ENCODE measurements around the gene GPR63. TPM values are rescaled to one million over a fixed set of nuclear protein-coding genes. Genes with fewer than 3 reads are reported as not detected.

Gene GPR63
- total RNA-seq, 1 experiment from 2014 or later: 0.54 TPM

GRCh38 chr6:96775727-96776400 is 61.4 kb downstream of the GPR63 start:
- Mint-ChIP-seq H3K36me3 (ENCODE audit: insufficient read depth, unreplicated experiment) (no peaks in the 10 kb centered on the region), H3K27ac (ENCODE audit: low read depth, unreplicated experiment) (no peak overlapping the region), H3K27me3 (ENCODE audit: insufficient read depth, unreplicated experiment) (peaks cover 14% of the 10 kb centered on the region), H3K4me3 (ENCODE audit: unreplicated experiment) (no peak overlapping the region), H3K4me1 (ENCODE audit: insufficient read depth, unreplicated experiment) (no peaks in the 10 kb centered on the region), H3K9me3 (ENCODE audit: unreplicated experiment) (no peaks in the 10 kb centered on the region)
- CTCF ChIA-PET: interaction anchor here (0.7 kb wide), 1 partner anchor 38 kb away, joined by 3 read pairs; no protein-coding TSS in a partner anchor
- no peak for DNase-seq (ENCODE audit: unreplicated experiment)
- intact Hi-C loops (cut with micrococcal nuclease): no loop called here
- TF ChIP-seq, protein P1, sequence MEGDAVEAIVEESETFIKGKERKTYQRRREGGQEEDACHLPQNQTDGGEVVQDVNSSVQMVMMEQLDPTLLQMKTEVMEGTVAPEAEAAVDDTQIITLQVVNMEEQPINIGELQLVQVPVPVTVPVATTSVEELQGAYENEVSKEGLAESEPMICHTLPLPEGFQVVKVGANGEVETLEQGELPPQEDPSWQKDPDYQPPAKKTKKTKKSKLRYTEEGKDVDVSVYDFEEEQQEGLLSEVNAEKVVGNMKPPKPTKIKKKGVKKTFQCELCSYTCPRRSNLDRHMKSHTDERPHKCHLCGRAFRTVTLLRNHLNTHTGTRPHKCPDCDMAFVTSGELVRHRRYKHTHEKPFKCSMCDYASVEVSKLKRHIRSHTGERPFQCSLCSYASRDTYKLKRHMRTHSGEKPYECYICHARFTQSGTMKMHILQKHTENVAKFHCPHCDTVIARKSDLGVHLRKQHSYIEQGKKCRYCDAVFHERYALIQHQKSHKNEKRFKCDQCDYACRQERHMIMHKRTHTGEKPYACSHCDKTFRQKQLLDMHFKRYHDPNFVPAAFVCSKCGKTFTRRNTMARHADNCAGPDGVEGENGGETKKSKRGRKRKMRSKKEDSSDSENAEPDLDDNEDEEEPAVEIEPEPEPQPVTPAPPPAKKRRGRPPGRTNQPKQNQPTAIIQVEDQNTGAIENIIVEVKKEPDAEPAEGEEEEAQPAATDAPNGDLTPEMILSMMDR (IDR thresholded peaks at IDR 0.05; ENCODE audit: unreplicated experiment): no peak
- POLR2A ChIA-PET: interaction anchor here (0.7 kb wide), 1 partner anchor 11 kb away, joined by 3 read pairs; no protein-coding TSS in a partner anchor
- BruUV-seq (replicated peaks): no TSS peak

DNA sequence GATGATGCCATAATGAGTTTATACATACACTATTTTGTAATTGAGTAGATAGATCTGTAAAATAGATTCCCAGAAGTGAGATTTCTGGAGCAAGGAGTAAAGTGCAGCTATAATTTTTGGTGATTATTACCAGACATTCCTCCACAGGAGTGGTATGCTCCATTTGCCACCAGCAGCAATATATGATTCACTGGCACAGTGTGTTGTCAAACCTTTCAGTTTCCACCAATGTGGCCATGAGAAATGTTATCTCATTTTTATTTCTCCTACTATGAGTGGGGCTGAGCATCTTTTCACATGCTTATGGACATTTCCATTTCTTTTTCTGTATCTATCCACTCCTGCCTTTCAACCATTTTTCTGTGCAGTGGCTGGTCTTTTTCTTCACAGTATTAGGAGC is 70.5 kb downstream of the GPR63 start:
- no TSS peak for BruUV-seq (replicated peaks)
- Mint-ChIP-seq H3K27me3 (ENCODE audit: insufficient read depth, unreplicated experiment) (peaks cover 16% of the 10 kb centered on the region), H3K9me3 (ENCODE audit: unreplicated experiment) (no peaks in the 10 kb centered on the region), H3K36me3 (ENCODE audit: insufficient read depth, unreplicated experiment) (no peaks in the 10 kb centered on the region), H3K4me1 (ENCODE audit: insufficient read depth, unreplicated experiment) (no peaks in the 10 kb centered on the region), H3K4me3 (ENCODE audit: unreplicated experiment) (no peak overlapping the region), H3K27ac (ENCODE audit: low read depth, unreplicated experiment) (no peak overlapping the region)
- TF ChIP-seq, protein P1 (IDR thresholded peaks at IDR 0.05; ENCODE audit: unreplicated experiment): no peak
- intact Hi-C loops (cut with micrococcal nuclease): no loop called here
- ChIA-PET CTCF (interaction anchor here (0.7 kb wide), 1 partner anchor 11 kb away, joined by 3 read pairs; no protein-coding TSS in a partner anchor), POLR2A (no interaction called here)
- DNase-seq (ENCODE audit: unreplicated experiment): no peak

DNA sequence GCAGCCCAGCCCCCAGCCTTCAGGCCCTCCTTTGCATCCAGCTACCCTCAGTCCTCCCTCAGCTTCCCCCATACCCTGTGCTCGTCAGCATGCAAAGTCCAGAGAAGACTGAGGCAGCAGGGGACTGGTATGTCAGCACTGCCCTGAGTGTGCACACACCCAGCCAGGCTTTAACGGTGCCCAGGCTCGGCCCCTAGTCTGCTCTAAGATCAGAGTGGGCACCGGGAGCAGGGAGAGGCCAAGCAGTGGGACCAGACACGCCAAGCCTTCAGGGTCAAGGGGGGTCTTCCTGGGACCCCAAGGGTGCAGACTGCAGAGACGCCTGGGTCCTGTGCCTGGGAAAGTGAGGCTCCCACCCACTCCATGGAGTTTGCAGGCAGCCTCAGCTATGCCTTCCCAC is 74.7 kb downstream of the GPR63 start:
- H3K36me3 Mint-ChIP-seq (ENCODE audit: insufficient read depth, unreplicated experiment): no peaks in the 10 kb centered on the region
- BruUV-seq (replicated peaks): no TSS peak
- POLR2A ChIA-PET: interaction anchor here (0.6 kb wide), 1 partner anchor 109 kb away, joined by 3 read pairs; no protein-coding TSS in a partner anchor
- peaks cover 35% of the 10 kb centered on the region for H3K27me3 Mint-ChIP-seq (ENCODE audit: insufficient read depth, unreplicated experiment)
- no peaks in the 10 kb centered on the region for H3K9me3 Mint-ChIP-seq (ENCODE audit: unreplicated experiment)
- TF ChIP-seq, protein P1 (IDR thresholded peaks at IDR 0.05; ENCODE audit: unreplicated experiment): no peak
- H3K27ac Mint-ChIP-seq (ENCODE audit: low read depth, unreplicated experiment): no peak overlapping the region
- H3K4me1 Mint-ChIP-seq (ENCODE audit: insufficient read depth, unreplicated experiment): no peaks in the 10 kb centered on the region
- H3K4me3 Mint-ChIP-seq (ENCODE audit: unreplicated experiment): no peak overlapping the region
- CTCF ChIA-PET: no interaction called here
- DNase-seq (ENCODE audit: unreplicated experiment): no peak
- intact Hi-C loops (cut with micrococcal nuclease): no loop called here

DNA sequence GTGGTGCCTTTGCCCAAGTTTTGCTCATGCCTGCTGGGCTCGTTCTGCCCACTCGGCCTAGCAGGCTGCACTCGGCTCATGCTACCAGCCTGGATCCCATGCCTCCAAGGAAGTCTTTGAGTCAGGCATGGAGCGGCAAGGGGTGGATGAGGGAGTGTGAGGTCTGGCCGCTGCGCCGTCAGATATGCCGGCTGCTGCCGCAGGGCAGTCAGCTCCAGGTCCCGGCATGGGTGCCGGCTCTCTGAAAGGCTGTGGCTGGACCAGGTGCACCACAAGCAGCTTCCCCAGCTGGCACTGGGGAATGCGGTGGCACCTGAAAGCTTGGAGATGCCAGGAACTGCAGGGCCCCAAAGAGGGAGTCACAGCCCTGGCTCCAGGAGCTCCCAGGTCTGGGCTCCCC is 75.5 kb downstream of the GPR63 start:
- ChIA-PET POLR2A (no interaction called here), CTCF (no interaction called here)
- no peak for DNase-seq (ENCODE audit: unreplicated experiment)
- no peaks in the 10 kb centered on the region for H3K4me1 Mint-ChIP-seq (ENCODE audit: insufficient read depth, unreplicated experiment)
- TF ChIP-seq, protein P1 (IDR thresholded peaks at IDR 0.05; ENCODE audit: unreplicated experiment): no peak
- H3K27me3 Mint-ChIP-seq (ENCODE audit: insufficient read depth, unreplicated experiment): peaks cover 35% of the 10 kb centered on the region
- no peak overlapping the region for H3K27ac Mint-ChIP-seq (ENCODE audit: low read depth, unreplicated experiment)
- H3K4me3 Mint-ChIP-seq (ENCODE audit: unreplicated experiment): no peak overlapping the region
- no TSS peak for BruUV-seq (replicated peaks)
- no peaks in the 10 kb centered on the region for H3K36me3 Mint-ChIP-seq (ENCODE audit: insufficient read depth, unreplicated experiment)
- H3K9me3 Mint-ChIP-seq (ENCODE audit: unreplicated experiment): no peaks in the 10 kb centered on the region
- intact Hi-C loops (cut with micrococcal nuclease): no loop called here

All from MCF 10A (cell line).